Smooth muscle cell (in vitro differentiated cells): ENCODE results near the gene COL21A1. TPM values are rescaled to one million over a fixed set of nuclear protein-coding genes. Genes with fewer than 3 reads are reported as not detected.

ENCODE experiments used
- DNase-seq: peaks from one replicate; lab custom pipeline; 2025; ENCODE audit not compliant: unreplicated experiment; lab: John Stamatoyannopoulos, UW
- H2AFZ ChIP-seq: fragments of 200-600 bp; sonication (generic); 2 replicates; pipeline ENCODE4 v1.6.0; 2016; ENCODE audit warnings: antibody characterized with exemption, low read depth, mild to moderate bottlenecking
- H3F3A ChIP-seq: fragments of 200-600 bp; sonication (generic); 2 replicates; pipeline ENCODE4 v1.6.0; 2017; ENCODE audit warnings: antibody characterized with exemption, low read depth
- H3K27ac ChIP-seq: fragments of 200-600 bp; sonication (generic); 2 replicates; pipeline ENCODE4 v1.5.1; 2016; ENCODE audit warnings: low read depth, mild to moderate bottlenecking
- H3K27me3 ChIP-seq: fragments of 200-600 bp; sonication (generic); 2 replicates; pipeline ENCODE4 v1.6.1; 2016; ENCODE audit warnings: low read depth, mild to moderate bottlenecking
- H3K36me3 ChIP-seq: fragments of 200-600 bp; sonication (generic); 2 replicates; pipeline ENCODE4 v1.5.1; 2016; ENCODE audit warnings: low read depth
- H3K4me1 ChIP-seq: fragments of 200-600 bp; sonication (generic); 2 replicates; pipeline ENCODE4 v1.5.1; 2016; ENCODE audit warnings: low read depth
- H3K4me2 ChIP-seq: fragments of 200-600 bp; sonication (generic); 2 replicates; pipeline ENCODE4 v1.6.0; 2016; ENCODE audit warnings: mild to moderate bottlenecking
- H3K4me3 ChIP-seq: fragments of 200-600 bp; sonication (generic); 2 replicates; pipeline ENCODE4 v1.5.1; 2016; ENCODE audit warnings: mild to moderate bottlenecking
- H3K79me2 ChIP-seq: fragments of 200-600 bp; sonication (generic); 2 replicates; pipeline ENCODE4 v1.6.0; 2016; ENCODE audit warnings: low read depth, mild to moderate bottlenecking
- H3K9ac ChIP-seq: fragments of 200-600 bp; sonication (generic); 2 replicates; pipeline ENCODE4 v1.6.0; 2016; ENCODE audit warnings: low read depth
- H3K9me3 ChIP-seq: fragments of 200-600 bp; sonication (generic); replicated peaks from 2 replicates; pipeline ENCODE4 v1.5.1; 2016; ENCODE audit warnings: low read depth
- H4K20me1 ChIP-seq: fragments of 200-600 bp; sonication (generic); 2 replicates; pipeline ENCODE4 v1.6.0; 2016; ENCODE audit warnings: low read depth
- CTCF ChIP-seq: fragments of 200-600 bp; sonication (generic); IDR thresholded peaks from 2 replicates; pipeline ENCODE4 v1.5.1; 2017; ENCODE audit warnings: borderline replicate concordance, mild to moderate bottlenecking, antibody characterized with exemption; ENCODE audit not compliant: insufficient read depth, poor library complexity, severe bottlenecking
- WGBS: methylation state at CpG from one replicate; pipeline ENCODE4 v1.1.7; 2016; ENCODE audit warnings: low lambda C conversion rate; 5-methylcytosine and 5-hydroxymethylcytosine counted together
- polyA plus RNA-seq: library from polyadenylated mRNA; unstranded; fragments of >200 nt; fragmentation: Nextera tagmentation; extraction: Ambion mirVana; gene quantifications from 2 replicates; pipeline ENCODE4 v1.2.1, GENCODE V29; 2016
- total RNA-seq: library from RNA; depleted of rRNA; stranded (reverse); fragments of >200 nt; gene quantifications from 2 replicates; pipeline ENCODE4 v1.2.3, GENCODE V29; 2014

The COL21A1 gene
- total RNA-seq (5.8 and 15.1 TPM in 2 replicates), polyA plus RNA-seq (7.0 and 8.2 TPM in 2 replicates)

- H3F3A ChIP-seq, result no peaks in the 10 kb centered on the region
- H3K79me2 ChIP-seq, result no peaks in the 10 kb centered on the region
- peak; percentile 14 for DNase-seq
- no peak within 1 kb of the TSS for H3K9ac ChIP-seq
- H3K27me3 ChIP-seq, result no peaks in the 10 kb centered on the region
- H4K20me1 ChIP-seq, result no peaks in the 10 kb centered on the region
- no peaks in the 10 kb centered on the region for H3K9me3 ChIP-seq
- peak within 1 kb of the TSS; percentile 90 for H3K4me2 ChIP-seq
- H2AFZ ChIP-seq, result peak within 1 kb of the TSS; percentile 81
- no peaks in the 10 kb centered on the region for H3K36me3 ChIP-seq
- H3K4me3 ChIP-seq, result peak within 1 kb of the TSS; percentile 67
- whole genome bisulfite sequencing, result 3% methylated on average over 36 of the region's 36 CpGs
- peak; percentile 31 for TF ChIP-seq CTCF
- H3K4me1 ChIP-seq, result peaks cover 5% of the 10 kb centered on the region
- no peak within 1 kb of the TSS for H3K27ac ChIP-seq
Measured at GRCh38 chr6:56246881-56247653, at the start of gene COL21A1. TSS of gene COL21A1 (minus strand) at chr6:56247580. CDS start at chr6:56182618, 64,962 bp downstream.

GRCh38 chr6:56293781-56294180, 46.4 kb upstream of the COL21A1 start:
- Histone ChIP-seq H3K27me3 (no peaks in the 10 kb centered on the region), H3K4me3 (no peak overlapping the region), H2AFZ (no peak overlapping the region), H3K9ac (no peak overlapping the region), H3K4me2 (no peak overlapping the region), H3K79me2 (no peaks in the 10 kb centered on the region), H3K27ac (no peak overlapping the region), H3F3A (no peaks in the 10 kb centered on the region), H3K36me3 (no peaks in the 10 kb centered on the region), H4K20me1 (no peaks in the 10 kb centered on the region), H3K4me1 (no peaks in the 10 kb centered on the region), H3K9me3 (no peaks in the 10 kb centered on the region)
- WGBS, result 79% methylated on average over 3 of the region's 3 CpGs
- no peak for TF ChIP-seq CTCF
- DNase-seq, result no peak

- H3K27ac ChIP-seq, result no peak overlapping the region
- TF ChIP-seq CTCF, result peak; percentile 83
- H3F3A ChIP-seq, result no peaks in the 10 kb centered on the region
- no peaks in the 10 kb centered on the region for H3K36me3 ChIP-seq
- WGBS, result 71% methylated on average over 1 of the region's 1 CpG
- H3K27me3 ChIP-seq, result no peaks in the 10 kb centered on the region
- DNase-seq, result no peak
- no peaks in the 10 kb centered on the region for H3K9me3 ChIP-seq
- no peaks in the 10 kb centered on the region for H4K20me1 ChIP-seq
- no peak overlapping the region for H2AFZ ChIP-seq
- H3K9ac ChIP-seq, result no peak overlapping the region
- H3K4me1 ChIP-seq, result no peaks in the 10 kb centered on the region
- H3K4me3 ChIP-seq, result no peak overlapping the region
- H3K4me2 ChIP-seq, result no peak overlapping the region
- H3K79me2 ChIP-seq, result no peaks in the 10 kb centered on the region
Measured at GRCh38 chr6:56292505-56293181, 45.3 kb upstream of the COL21A1 start.
